ENCODE data around the gene COMTD1.

GRCh38 chr10:75207079-75207856 lies 28.5 kb downstream of the COMTD1 start:
- TF ChIP-seq EP300 (IDR thresholded peaks at IDR 0.05) = no peak
- no peak for TF ChIP-seq CTCF (IDR thresholded peaks at IDR 0.05)
- no peak for TF ChIP-seq POLR2AphosphoS5 (IDR thresholded peaks at IDR 0.05)
- no peak for TF ChIP-seq POLR2A (IDR thresholded peaks at IDR 0.05)

All from sigmoid colon (tissue), 4 donors.